ENCODE data around the gene STEAP1. TPM values are rescaled to one million over a fixed set of nuclear protein-coding genes. Genes with fewer than 3 reads are reported as not detected.
A peak's percentile ranks its signal among the peaks of the same experiment; 100 is the strongest.
"Not testable (repeated sequence)": the region's sequence is repeated elsewhere in the genome, so short reads cannot be mapped to it uniquely, and the experiment has no call there.

STEAP1 gene
- total RNA-seq, 1 donor, result 83.4 TPM

DNA sequence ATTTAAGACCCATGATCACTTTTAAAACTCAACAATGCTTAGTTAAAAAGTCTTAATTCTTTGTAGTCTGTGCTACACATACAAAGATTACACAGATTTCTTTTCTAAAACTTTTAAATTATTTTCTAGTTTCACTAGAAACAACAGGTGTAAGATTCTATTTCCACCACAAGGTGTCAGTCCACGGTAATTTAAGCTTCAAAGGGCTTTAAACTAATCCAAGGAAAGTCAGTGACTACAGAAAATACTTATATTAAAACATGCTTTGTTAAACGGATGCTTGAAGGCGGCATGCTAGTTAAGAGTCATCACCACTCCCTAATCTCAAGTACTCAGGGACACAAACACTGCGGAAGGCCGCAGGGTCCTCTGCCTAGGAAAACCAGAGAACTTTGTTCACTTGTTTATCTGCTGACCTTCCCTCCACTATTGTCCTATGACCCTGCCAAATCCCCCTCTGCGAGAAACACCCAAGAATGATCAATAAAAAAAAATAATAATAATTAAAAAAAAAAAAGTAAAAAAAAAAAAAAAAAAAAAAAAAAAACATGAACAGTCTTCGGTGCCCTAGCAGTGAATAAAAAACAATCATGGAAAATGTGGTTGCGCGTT is 1.5 kb upstream of the STEAP1 start:
- not testable (repeated sequence) for H3K4me3 ChIP-seq (ENCODE audit: low read depth, low read length)
- TF ChIP-seq, protein P1, sequence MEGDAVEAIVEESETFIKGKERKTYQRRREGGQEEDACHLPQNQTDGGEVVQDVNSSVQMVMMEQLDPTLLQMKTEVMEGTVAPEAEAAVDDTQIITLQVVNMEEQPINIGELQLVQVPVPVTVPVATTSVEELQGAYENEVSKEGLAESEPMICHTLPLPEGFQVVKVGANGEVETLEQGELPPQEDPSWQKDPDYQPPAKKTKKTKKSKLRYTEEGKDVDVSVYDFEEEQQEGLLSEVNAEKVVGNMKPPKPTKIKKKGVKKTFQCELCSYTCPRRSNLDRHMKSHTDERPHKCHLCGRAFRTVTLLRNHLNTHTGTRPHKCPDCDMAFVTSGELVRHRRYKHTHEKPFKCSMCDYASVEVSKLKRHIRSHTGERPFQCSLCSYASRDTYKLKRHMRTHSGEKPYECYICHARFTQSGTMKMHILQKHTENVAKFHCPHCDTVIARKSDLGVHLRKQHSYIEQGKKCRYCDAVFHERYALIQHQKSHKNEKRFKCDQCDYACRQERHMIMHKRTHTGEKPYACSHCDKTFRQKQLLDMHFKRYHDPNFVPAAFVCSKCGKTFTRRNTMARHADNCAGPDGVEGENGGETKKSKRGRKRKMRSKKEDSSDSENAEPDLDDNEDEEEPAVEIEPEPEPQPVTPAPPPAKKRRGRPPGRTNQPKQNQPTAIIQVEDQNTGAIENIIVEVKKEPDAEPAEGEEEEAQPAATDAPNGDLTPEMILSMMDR (IDR thresholded peaks at IDR 0.05; ENCODE audit: insufficient read depth, low read length), result peak; percentile 41
- peak; percentile 89 for DNase-seq (ENCODE audit: low read depth)

DNA sequence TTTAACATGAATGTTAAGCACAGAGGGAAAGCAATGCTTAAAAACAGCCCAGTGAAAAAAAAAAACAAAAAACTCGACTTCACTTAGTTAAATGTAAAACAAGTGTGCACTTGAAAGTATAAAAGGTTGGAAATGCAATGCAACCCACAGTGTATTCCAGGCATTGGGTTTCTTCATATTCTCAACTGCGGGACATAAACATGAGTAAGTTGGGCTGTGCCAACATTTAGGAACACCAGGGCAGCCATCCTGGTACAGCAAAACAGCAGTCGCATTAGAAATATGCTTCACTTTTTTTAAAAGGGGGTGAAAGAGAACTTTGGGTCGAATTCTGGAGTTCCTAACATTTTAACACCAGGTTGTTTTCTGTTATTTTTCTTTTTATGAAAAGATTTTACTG is 937 bp downstream of the STEAP1 start:
- TF ChIP-seq, protein P1 (IDR thresholded peaks at IDR 0.05; ENCODE audit: insufficient read depth, low read length), result no peak
- DNase-seq (ENCODE audit: low read depth), result peak; percentile 37
- peak overlapping the region; percentile 70 for H3K4me3 ChIP-seq (ENCODE audit: low read depth, low read length)

DNA sequence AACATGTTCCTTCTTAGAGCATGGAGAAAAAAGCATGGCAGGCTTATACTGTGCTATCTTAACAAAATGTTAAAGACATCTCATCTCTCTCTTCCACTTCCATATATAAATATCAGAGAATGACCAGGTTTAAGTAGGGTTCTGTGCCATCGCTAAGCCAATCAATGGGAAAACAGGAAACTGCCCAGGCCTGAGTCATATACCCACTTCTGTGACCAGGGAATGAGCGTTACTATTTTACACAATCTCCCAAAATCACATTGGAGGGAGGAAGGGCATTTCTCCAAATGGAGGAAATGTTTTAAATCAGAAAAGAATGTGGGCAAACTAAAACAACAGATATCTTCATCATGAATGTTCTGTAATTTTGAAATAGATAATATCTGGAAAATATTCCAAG is 3.1 kb downstream of the STEAP1 start:
- peak; percentile 80 for DNase-seq (ENCODE audit: low read depth)
- not testable (repeated sequence) for H3K4me3 ChIP-seq (ENCODE audit: low read depth, low read length)

DNA sequence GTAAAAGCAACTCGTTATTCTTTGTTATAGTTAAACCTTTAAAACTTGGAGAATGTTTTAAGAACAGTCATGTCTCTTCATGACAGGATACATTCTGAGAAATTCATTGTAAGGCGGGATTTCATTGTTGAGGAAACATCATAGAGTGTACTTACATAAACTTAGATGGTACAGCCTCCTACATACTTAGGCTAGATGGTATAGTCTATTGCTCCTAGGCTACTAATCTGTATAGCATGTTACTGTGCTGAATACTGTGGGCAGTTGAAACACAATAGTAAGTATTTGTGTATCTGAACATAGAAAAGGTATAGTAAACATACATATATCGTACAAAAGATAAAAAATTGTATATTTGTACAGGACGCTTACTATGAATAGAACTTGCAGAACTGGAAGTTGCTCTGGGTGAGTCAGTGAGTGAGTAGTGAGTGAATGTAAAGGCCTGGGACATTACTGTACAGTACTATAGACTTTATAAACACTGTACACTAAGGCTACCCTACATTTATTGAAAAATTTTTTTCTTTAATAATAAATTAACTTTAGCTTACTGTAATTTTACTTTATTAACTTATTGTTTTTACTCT is 3.6 kb downstream of the STEAP1 start:
- DNase-seq (ENCODE audit: low read depth), result peak; percentile 48
- H3K4me3 ChIP-seq (ENCODE audit: low read depth, low read length), result not testable (repeated sequence)

DNA sequence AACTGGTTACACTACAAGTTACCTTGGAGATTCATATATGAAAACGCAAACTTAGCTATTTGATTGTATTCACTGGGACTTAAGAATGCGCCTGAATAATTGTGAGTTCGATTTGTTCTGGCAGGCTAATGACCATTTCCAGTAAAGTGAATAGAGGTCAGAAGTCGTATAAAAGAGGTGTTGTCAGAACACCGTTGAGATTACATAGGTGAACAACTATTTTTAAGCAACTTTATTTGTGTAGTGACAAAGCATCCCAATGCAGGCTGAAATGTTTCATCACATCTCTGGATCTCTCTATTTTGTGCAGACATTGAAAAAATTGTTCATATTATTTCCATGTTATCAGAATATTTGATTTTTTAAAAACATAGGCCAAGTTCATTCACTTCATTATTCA is 9.3 kb downstream of the STEAP1 start:
- H3K4me3 ChIP-seq (ENCODE audit: low read depth, low read length), result no peak overlapping the region
- TF ChIP-seq, protein P1 (IDR thresholded peaks at IDR 0.05; ENCODE audit: insufficient read depth, low read length), result no peak
- no peak for DNase-seq (ENCODE audit: low read depth)

DNA sequence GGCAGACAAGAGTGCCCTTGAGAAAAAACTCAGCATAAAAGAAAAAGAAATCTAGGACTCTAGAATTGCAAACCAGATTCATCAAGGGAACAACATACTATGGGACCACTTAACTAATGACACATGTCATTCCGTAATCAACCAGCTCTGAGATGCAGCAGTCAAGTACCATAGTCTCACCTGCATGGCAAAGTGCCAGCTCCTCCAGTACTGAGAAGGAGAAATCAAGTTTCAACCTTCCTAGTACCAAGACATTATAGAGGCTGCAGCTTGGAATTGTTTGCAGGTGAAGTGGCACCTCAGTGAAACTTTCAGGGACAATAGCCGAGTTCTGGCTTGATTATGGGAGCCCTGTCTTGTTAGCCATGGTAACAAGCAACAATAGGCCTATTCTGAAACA is 11.5 kb downstream of the STEAP1 start:
- TF ChIP-seq, protein P1 (IDR thresholded peaks at IDR 0.05; ENCODE audit: insufficient read depth, low read length), result no peak
- no peak for DNase-seq (ENCODE audit: low read depth)
- no peak overlapping the region for H3K4me3 ChIP-seq (ENCODE audit: low read depth, low read length)

DNA sequence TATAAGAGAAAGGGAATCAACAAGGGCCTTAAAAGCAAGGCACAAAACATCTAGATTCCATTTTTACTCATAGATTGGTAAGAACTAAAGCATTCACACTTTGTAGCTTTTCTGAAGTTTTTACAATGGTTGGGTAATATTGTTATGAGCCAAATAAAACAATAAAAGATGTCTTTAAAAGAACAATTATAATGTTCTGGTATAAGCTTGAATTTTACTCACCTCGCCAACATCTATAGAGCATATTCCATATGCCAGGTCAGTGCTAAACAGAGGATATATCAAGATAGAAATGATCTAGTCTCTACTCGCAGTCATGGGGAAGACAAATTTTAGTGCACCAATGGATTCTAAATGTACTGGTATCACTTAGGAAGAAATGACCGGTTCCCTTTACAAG is 11.9 kb downstream of the STEAP1 start:
- DNase-seq (ENCODE audit: low read depth), result no peak
- H3K4me3 ChIP-seq (ENCODE audit: low read depth, low read length), result no peak overlapping the region
- TF ChIP-seq, protein P1 (IDR thresholded peaks at IDR 0.05; ENCODE audit: insufficient read depth, low read length), result no peak

DNA sequence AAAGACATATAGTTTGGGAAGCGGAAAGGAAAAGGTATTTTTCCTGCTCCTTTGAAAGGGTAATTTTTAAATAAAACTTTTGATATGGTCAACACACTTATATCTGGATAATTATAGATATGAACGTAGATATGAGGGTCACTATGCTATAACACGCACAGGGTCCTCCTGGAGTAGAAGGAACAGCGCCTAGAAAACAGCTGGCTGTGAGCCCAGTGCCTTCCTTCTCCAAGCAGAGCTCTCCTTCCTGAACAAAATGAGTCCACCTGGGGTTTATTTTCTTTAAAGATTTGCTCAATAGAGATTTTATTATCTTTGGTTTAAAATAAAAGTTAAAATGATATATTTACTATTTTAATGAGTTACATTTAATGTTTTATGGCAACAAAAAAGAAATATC is 13.1 kb downstream of the STEAP1 start:
- no peak for DNase-seq (ENCODE audit: low read depth)

More for the DNA sequence above, 13.1 kb downstream of the STEAP1 start:
- TF ChIP-seq, protein P1 (IDR thresholded peaks at IDR 0.05; ENCODE audit: insufficient read depth, low read length), result no peak
- no peak overlapping the region for H3K4me3 ChIP-seq (ENCODE audit: low read depth, low read length)
